GM12878 (cell line): ENCODE data around the gene SUMF1. TPM values are rescaled to one million over a fixed set of nuclear protein-coding genes. Genes with fewer than 3 reads are reported as not detected.

Experiments used
- ATAC-seq: fragments of 200-7000 bp; cut with Tn5 transposase; 3 replicates; pipeline ENCODE4 v1.9.1; 2020; ENCODE audit warnings: mild to moderate bottlenecking, moderate library complexity
- BruUV-seq: library from RNA; stranded (reverse); fragments of 400-500 nt; replicated peaks from 2 replicates; lab custom pipeline; 2021; lab: Mats Ljungman, UMichigan
- CTCF ChIA-PET: fragments of 300-600 bp; sonication (Branson Sonifier 250); formaldehyde crosslinking; extraction: SDS; loops from one replicate; lab custom pipeline; 2021; ENCODE audit warnings: inconsistent platforms; lab: Yijun Ruan, JAX
- POLR2A ChIA-PET: fragments of 350-600 bp; formaldehyde crosslinking; extraction: SDS; loops from one replicate; lab custom pipeline; 2021; ENCODE audit warnings: inconsistent platforms; lab: Charles Lee
- RAD21 ChIA-PET: fragments of 300-600 bp; sonication (Branson Sonifier 250); formaldehyde crosslinking; loops from one replicate; lab custom pipeline; 2023; ENCODE audit warnings: antibody characterized with exemption; ENCODE audit not compliant: unreplicated experiment; lab: Charles Lee
- SMC1A ChIA-PET: fragments of 300-600 bp; sonication (Branson Sonifier 250); formaldehyde crosslinking; loops from one replicate; lab custom pipeline; 2023; ENCODE audit not compliant: unreplicated experiment, uncharacterized antibody; lab: Charles Lee
- DNase-seq: peaks from one replicate; pipeline ENCODE4 v3.0.0-alpha.2; 2011; ENCODE audit warnings: low read depth, low spot score
- FAIRE-seq: peaks from 3 replicates; lab custom pipeline; 2011; peaks lifted over from hg19 to GRCh38; lab: Jason Lieb, UNC
- H2AFZ ChIP-seq: 2 replicates; pipeline ENCODE4 v1.6.0; 2011; ENCODE audit warnings: low read depth, low read length, control low read depth; ENCODE audit not compliant: control insufficient read depth
- H3K27ac ChIP-seq: 2 replicates; pipeline ENCODE4 v1.5.1; 2011; ENCODE audit warnings: control low read depth; ENCODE audit not compliant: control insufficient read depth, insufficient read depth
- H3K27me3 ChIP-seq, 2 experiments: replicated peaks in 1 of 2; 2 replicates each; pipeline versions ENCODE4 v1.6.0 to v1.6.1; 2011; ENCODE audit warnings: low read length in 1 of 2; ENCODE audit not compliant: control insufficient read depth in 2 of 2, insufficient read depth in 2 of 2
- H3K36me3 ChIP-seq, 2 experiments: 2 replicates each; pipeline ENCODE4 v1.5.1; 2011; ENCODE audit warnings: low read length in 1 of 2; ENCODE audit not compliant: control insufficient read depth in 2 of 2, insufficient read depth in 2 of 2
- H3K4me1 ChIP-seq: 2 replicates; pipeline ENCODE4 v1.6.1; 2011; ENCODE audit warnings: mild to moderate bottlenecking, low read length, moderate library complexity, mixed read lengths; ENCODE audit not compliant: control insufficient read depth, insufficient read depth
- H3K4me2 ChIP-seq: 2 replicates; pipeline ENCODE4 v1.6.0; 2011; ENCODE audit warnings: control low read depth; ENCODE audit not compliant: control insufficient read depth, insufficient read depth
- H3K4me3 ChIP-seq: fragments of 200-600 bp; sonication (generic); 2 replicates; pipeline ENCODE4 v1.5.1; 2016
- H3K79me2 ChIP-seq: 2 replicates; pipeline ENCODE4 v1.6.0; 2011; ENCODE audit warnings: low read length; ENCODE audit not compliant: control insufficient read depth, insufficient read depth
- H3K9ac ChIP-seq: 2 replicates; pipeline ENCODE4 v1.8.0; 2011; ENCODE audit warnings: low read length, control low read depth, mixed read lengths; ENCODE audit not compliant: control insufficient read depth, insufficient read depth
- H3K9me3 ChIP-seq: replicated peaks from 3 replicates; pipeline ENCODE4 v1.5.1; 2011; ENCODE audit warnings: mild to moderate bottlenecking, low read length; ENCODE audit not compliant: control insufficient read depth, insufficient read depth
- H4K20me1 ChIP-seq: 2 replicates; pipeline ENCODE4 v1.6.0; 2011; ENCODE audit not compliant: control insufficient read depth, insufficient read depth
- CHD1 ChIP-seq: IDR thresholded peaks from 2 replicates; pipeline ENCODE4 v1.6.1; 2012; ENCODE audit warnings: low read depth, low read length, improper control_type of control experiment
- CREM ChIP-seq: IDR thresholded peaks from 2 replicates; pipeline ENCODE4 v1.6.1; 2014; ENCODE audit warnings: antibody characterized with exemption, low read depth
- EED ChIP-seq: sonication (generic); IDR thresholded peaks from 2 replicates; pipeline ENCODE4 v1.6.1; 2016; ENCODE audit warnings: antibody characterized with exemption, low read depth
- IRF3 ChIP-seq: fragments of 450-650 bp; IDR thresholded peaks from 2 replicates; pipeline ENCODE4 v1.6.1; 2014; ENCODE audit warnings: mild to moderate bottlenecking
- IRF4 ChIP-seq: IDR thresholded peaks from 2 replicates; pipeline ENCODE4 v1.6.1; 2011; ENCODE audit warnings: low read depth, low read length
- KAT2A ChIP-seq: conservative IDR thresholded peaks from 2 replicates; pipeline ENCODE4 v1.6.1; 2011; ENCODE audit warnings: low read depth, low read length; ENCODE audit not compliant: control insufficient read depth
- NFYA ChIP-seq: IDR thresholded peaks from 2 replicates; pipeline ENCODE4 v1.6.1; 2011; ENCODE audit warnings: low read depth, mild to moderate bottlenecking, low read length, improper control_type of control experiment, borderline replicate concordance
- PAX5 ChIP-seq: IDR thresholded peaks from 2 replicates; pipeline ENCODE4 v1.6.1; 2011; ENCODE audit warnings: low read depth, low read length, borderline replicate concordance
- STAT1 ChIP-seq: fragments of 450-650 bp; conservative IDR thresholded peaks from 2 replicates; pipeline ENCODE4 v1.6.1; 2014; ENCODE audit warnings: antibody characterized with exemption, mild to moderate bottlenecking
- STAT3 ChIP-seq: IDR thresholded peaks from 2 replicates; pipeline ENCODE4 v1.6.1; 2011; ENCODE audit warnings: low read depth, low read length, improper control_type of control experiment
- TCF7 ChIP-seq: IDR thresholded peaks from 2 replicates; pipeline ENCODE4 v1.6.1; 2014; ENCODE audit warnings: antibody characterized with exemption, borderline replicate concordance
- WRNIP1 ChIP-seq: IDR thresholded peaks from 2 replicates; pipeline ENCODE4 v1.6.1; 2011; ENCODE audit warnings: low read depth, low read length, improper control_type of control experiment, borderline replicate concordance
- ZNF274 ChIP-seq: IDR thresholded peaks from one replicate; pipeline ENCODE4 v1.8.0; 2011; ENCODE audit not compliant: insufficient read length, insufficient read depth
- WGBS: methylation state at CpG from one replicate; pipeline ENCODE4 v1.1.6; 2016; ENCODE audit warnings: low lambda C conversion rate; ENCODE audit not compliant: insufficient replicate concordance, insufficient coverage; ENCODE audit errors: missing lambda C conversion rate; 5-methylcytosine and 5-hydroxymethylcytosine counted together
- in situ Hi-C: fragments of 300-500 bp; cut with MboI; formaldehyde crosslinking; loops from 9 replicates; pipeline ENCODE4 v1.14.3; 2018; ENCODE audit warnings: mixed read lengths
- intact Hi-C: fragments of 100-400 bp; cut with micrococcal nuclease; formaldehyde crosslinking; loops from one replicate; pipeline ENCODE4 v1.14.2; 2022; ENCODE audit not compliant: unreplicated experiment
- polyA plus RNA-seq, 11 experiments: library from polyadenylated mRNA; depleted of rRNA in 4 of 11; unstranded in 6 of 11; stranded (reverse) in 5 of 11; fragments of >200 nt; fragmentation: Nextera tagmentation in 4 of 11; fragmentation: Illumina TruSeq in 1 of 11; extraction: Ambion mirVana in 4 of 11; extraction: Trizol in 1 of 11; gene quantifications; 1 replicate in 1 of 11; 2 replicates in 10 of 11; pipeline versions ENCODE4 v1.2.1 to v1.2.3, GENCODE V29; 2011 to 2016; ENCODE audit warnings: inconsistent platforms in 2 of 11, missing spikeins in 2 of 11, low read depth in 1 of 11
- total RNA-seq, 4 experiments: library from RNA; depleted of rRNA in 3 of 4; stranded (reverse); fragments of >200 nt in 3 of 4; fragmentation: Illumina TruSeq in 1 of 4; extraction: Trizol in 1 of 4; gene quantifications; 2 replicates each; pipeline versions ENCODE4 v1.2.1 to v1.2.3, GENCODE V29; 2013 to 2021
- TF ChIP-seq, protein P1 (sequence below): fragments of 450-650 bp; IDR thresholded peaks from 2 replicates; pipeline ENCODE4 v1.6.1; 2017; ENCODE audit warnings: mild to moderate bottlenecking, moderate library complexity

The SUMF1 gene
- total and polyA plus RNA-seq, 10 of the 15 experiments (the other 5 are each of a cell fraction or from before 2014, with no cell fraction given), result 3.2 to 14.3 (median 8.5) TPM

DNA sequence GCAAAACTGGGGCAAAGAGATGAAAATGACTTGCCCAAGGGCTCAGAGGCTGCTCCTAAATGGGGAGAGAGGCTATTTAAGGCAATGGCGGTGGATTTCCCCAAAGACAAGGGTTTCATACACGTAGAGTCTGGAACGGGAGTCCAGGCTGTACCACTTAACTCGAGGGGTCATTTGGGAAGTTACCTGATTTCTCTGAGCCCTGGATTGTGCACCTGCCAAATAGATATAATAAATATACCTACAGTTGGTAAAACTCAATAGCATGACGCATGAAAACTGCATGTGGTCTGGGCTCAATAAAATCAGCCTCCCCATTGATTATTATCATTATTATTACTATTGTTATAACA lies 24.8 kb upstream of the SUMF1 start:
- Histone ChIP-seq H3K4me1 (peaks cover 14% of the 10 kb centered on the region), H3K79me2 (peaks cover 27% of the 10 kb centered on the region), H4K20me1 (no peaks in the 10 kb centered on the region), H3K9ac (peak overlapping the region; percentile 59; the same call in 1 of the 2 replicates), H3K4me3 (no peak overlapping the region; the same call in 1 of the 2 replicates), H3K27me3 (no peaks in the 10 kb centered on the region; a peak in 1 of 4 replicates), H3K4me2 (peak overlapping the region; percentile 91), H3K9me3 (no peaks in the 10 kb centered on the region), H2AFZ (0 out of 2 replicates have a peak overlapping the region, but pooled peaks have one; percentile 83), H3K27ac (no peak overlapping the region), H3K36me3 (no peaks in the 10 kb centered on the region)
- ChIA-PET RAD21 (interaction anchor here (2.5 to 6.1 kb wide), 3 partner anchors 15 to 141 kb away, joined by 13 to 128 read pairs (median 19); no protein-coding TSS in a partner anchor), POLR2A (interaction anchor here (1.3 to 7.7 kb wide), 3 partner anchors 15 to 85 kb away, joined by 3 to 132 read pairs (median 29); no protein-coding TSS in a partner anchor), SMC1A (interaction anchor here (0.7 to 8.4 kb wide), 7 partner anchors 16 to 141 kb away, joined by 3 to 180 read pairs (median 15); no protein-coding TSS in a partner anchor), CTCF (interaction anchor here (1.3 to 4.9 kb wide), 4 partner anchors 22 to 142 kb away, joined by 3 to 22 read pairs (median 5); no protein-coding TSS in a partner anchor)
- in situ Hi-C loops, result no loop called here
- DNase-seq, result no peak
- 32% methylated on average over 5 of the region's 5 CpGs for WGBS
- TF ChIP-seq KAT2A (no peak), IRF4 (no peak), PAX5 (no peak), WRNIP1 (no peak), STAT3 (no peak), NFYA (no peak), TCF7 (no peak), IRF3 (no peak), CHD1 (no peak), ZNF274 (no peak), EED (no peak), STAT1 (no peak), CREM (no peak)
- TF ChIP-seq, protein P1, sequence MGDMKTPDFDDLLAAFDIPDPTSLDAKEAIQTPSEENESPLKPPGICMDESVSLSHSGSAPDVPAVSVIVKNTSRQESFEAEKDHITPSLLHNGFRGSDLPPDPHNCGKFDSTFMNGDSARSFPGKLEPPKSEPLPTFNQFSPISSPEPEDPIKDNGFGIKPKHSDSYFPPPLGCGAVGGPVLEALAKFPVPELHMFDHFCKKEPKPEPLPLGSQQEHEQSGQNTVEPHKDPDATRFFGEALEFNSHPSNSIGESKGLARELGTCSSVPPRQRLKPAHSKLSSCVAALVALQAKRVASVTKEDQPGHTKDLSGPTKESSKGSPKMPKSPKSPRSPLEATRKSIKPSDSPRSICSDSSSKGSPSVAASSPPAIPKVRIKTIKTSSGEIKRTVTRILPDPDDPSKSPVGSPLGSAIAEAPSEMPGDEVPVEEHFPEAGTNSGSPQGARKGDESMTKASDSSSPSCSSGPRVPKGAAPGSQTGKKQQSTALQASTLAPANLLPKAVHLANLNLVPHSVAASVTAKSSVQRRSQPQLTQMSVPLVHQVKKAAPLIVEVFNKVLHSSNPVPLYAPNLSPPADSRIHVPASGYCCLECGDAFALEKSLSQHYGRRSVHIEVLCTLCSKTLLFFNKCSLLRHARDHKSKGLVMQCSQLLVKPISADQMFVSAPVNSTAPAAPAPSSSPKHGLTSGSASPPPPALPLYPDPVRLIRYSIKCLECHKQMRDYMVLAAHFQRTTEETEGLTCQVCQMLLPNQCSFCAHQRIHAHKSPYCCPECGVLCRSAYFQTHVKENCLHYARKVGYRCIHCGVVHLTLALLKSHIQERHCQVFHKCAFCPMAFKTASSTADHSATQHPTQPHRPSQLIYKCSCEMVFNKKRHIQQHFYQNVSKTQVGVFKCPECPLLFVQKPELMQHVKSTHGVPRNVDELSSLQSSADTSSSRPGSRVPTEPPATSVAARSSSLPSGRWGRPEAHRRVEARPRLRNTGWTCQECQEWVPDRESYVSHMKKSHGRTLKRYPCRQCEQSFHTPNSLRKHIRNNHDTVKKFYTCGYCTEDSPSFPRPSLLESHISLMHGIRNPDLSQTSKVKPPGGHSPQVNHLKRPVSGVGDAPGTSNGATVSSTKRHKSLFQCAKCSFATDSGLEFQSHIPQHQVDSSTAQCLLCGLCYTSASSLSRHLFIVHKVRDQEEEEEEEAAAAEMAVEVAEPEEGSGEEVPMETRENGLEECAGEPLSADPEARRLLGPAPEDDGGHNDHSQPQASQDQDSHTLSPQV, result no peak
- ATAC-seq, result no peak
- FAIRE-seq, result no peak
- intact Hi-C loops, result loop anchor here (2.0 to 5.0 kb wide), 4 partner anchors 25 to 140 kb away; partner anchors contain the start of gene SUMF1
- no TSS peak for BruUV-seq
